Body of pancreas (tissue), 4 donors: ENCODE measurements around the gene JCHAIN.

Source experiments
- POLR2A ChIP-seq, 3 donors: fragments of 450-650 bp; IDR thresholded peaks; one replicate each; pipeline ENCODE4 v1.6.1; 2016; ENCODE audit warnings: antibody characterized with exemption in 3 of 3, mild to moderate bottlenecking in 2 of 3
- TF ChIP-seq, protein P1 (sequence below), 7 experiments: fragments of 450-650 bp in 4 of 7; fragments of 200-600 bp in 3 of 7; sonication (generic) in 3 of 7; IDR thresholded peaks; one replicate each; pipeline ENCODE4 v1.5.1; 2016 to 2019; ENCODE audit warnings: antibody characterized with exemption in 7 of 7

DNA sequence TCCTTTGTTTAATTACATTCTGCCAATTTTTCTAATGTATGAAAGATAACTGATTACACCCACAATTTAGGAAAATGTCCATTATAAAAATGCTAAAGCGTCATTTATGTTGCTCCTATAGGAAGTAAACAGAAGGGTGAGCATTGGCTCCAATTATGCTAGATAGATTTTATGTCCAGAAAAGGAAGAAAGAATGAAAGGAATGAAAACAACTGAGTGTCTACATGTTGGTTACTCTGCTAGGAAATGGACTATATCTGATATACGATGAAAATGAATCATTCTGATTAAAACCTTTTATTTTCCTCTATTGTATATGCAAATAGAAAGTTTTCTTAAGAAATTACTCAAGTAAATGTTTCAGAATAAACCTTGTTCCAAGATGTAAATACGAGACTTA, 36.1 kb downstream of the JCHAIN start:
- TF ChIP-seq, protein P1, sequence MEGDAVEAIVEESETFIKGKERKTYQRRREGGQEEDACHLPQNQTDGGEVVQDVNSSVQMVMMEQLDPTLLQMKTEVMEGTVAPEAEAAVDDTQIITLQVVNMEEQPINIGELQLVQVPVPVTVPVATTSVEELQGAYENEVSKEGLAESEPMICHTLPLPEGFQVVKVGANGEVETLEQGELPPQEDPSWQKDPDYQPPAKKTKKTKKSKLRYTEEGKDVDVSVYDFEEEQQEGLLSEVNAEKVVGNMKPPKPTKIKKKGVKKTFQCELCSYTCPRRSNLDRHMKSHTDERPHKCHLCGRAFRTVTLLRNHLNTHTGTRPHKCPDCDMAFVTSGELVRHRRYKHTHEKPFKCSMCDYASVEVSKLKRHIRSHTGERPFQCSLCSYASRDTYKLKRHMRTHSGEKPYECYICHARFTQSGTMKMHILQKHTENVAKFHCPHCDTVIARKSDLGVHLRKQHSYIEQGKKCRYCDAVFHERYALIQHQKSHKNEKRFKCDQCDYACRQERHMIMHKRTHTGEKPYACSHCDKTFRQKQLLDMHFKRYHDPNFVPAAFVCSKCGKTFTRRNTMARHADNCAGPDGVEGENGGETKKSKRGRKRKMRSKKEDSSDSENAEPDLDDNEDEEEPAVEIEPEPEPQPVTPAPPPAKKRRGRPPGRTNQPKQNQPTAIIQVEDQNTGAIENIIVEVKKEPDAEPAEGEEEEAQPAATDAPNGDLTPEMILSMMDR (IDR thresholded peaks at IDR 0.05) = no peak
- TF ChIP-seq POLR2A (IDR thresholded peaks at IDR 0.05) = no peak
